ENCODE measurements around the gene SPATA21.

The SPATA21 gene

GRCh38 chr1:16385659-16386453 is 51.4 kb downstream of the SPATA21 start:
- TF ChIP-seq REST (IDR thresholded peaks at IDR 0.05; ENCODE audit: insufficient read depth in 1 of 2, low read depth in 2 of 2, low read length in 2 of 2) (no peak), TAF1 (IDR thresholded peaks at IDR 0.05; ENCODE audit: borderline replicate concordance, insufficient read depth, low read length) (no peak), FOXP2 (optimal IDR thresholded peaks at IDR 0.05; ENCODE audit: borderline replicate concordance, extremely low read depth, extremely low read length, insufficient read depth) (no peak), POLR2AphosphoS5 (IDR thresholded peaks at IDR 0.05; ENCODE audit: low read depth, low read length) (no peak), SIN3A (IDR thresholded peaks at IDR 0.05; ENCODE audit: borderline replicate concordance, insufficient read depth, low read length) (no peak)

- TF ChIP-seq TAF1 (IDR thresholded peaks at IDR 0.05; ENCODE audit: borderline replicate concordance, insufficient read depth, low read length), result no peak
- no peak for TF ChIP-seq SIN3A (IDR thresholded peaks at IDR 0.05; ENCODE audit: borderline replicate concordance, insufficient read depth, low read length)
- TF ChIP-seq REST (IDR thresholded peaks at IDR 0.05; ENCODE audit: insufficient read depth in 1 of 2, low read depth in 2 of 2, low read length in 2 of 2), result no peak
- no peak for TF ChIP-seq FOXP2 (optimal IDR thresholded peaks at IDR 0.05; ENCODE audit: borderline replicate concordance, extremely low read depth, extremely low read length, insufficient read depth)
- no peak for TF ChIP-seq POLR2AphosphoS5 (IDR thresholded peaks at IDR 0.05; ENCODE audit: low read depth, low read length)
Measured at GRCh38 chr1:16383888-16384287, 53.3 kb downstream of the SPATA21 start.

GRCh38 chr1:16380868-16381267 is 56.4 kb downstream of the SPATA21 start:
- TF ChIP-seq FOXP2 (optimal IDR thresholded peaks at IDR 0.05; ENCODE audit: borderline replicate concordance, extremely low read depth, extremely low read length, insufficient read depth), result no peak
- TF ChIP-seq REST (IDR thresholded peaks at IDR 0.05; ENCODE audit: insufficient read depth in 1 of 2, low read depth in 2 of 2, low read length in 2 of 2), result no peak
- TF ChIP-seq POLR2AphosphoS5 (IDR thresholded peaks at IDR 0.05; ENCODE audit: low read depth, low read length), result no peak
- TF ChIP-seq SIN3A (IDR thresholded peaks at IDR 0.05; ENCODE audit: borderline replicate concordance, insufficient read depth, low read length), result no peak
- TF ChIP-seq TAF1 (IDR thresholded peaks at IDR 0.05; ENCODE audit: borderline replicate concordance, insufficient read depth, low read length), result no peak

- TF ChIP-seq REST (IDR thresholded peaks at IDR 0.05; ENCODE audit: insufficient read depth in 1 of 2, low read depth in 2 of 2, low read length in 2 of 2) (no peak), TAF1 (IDR thresholded peaks at IDR 0.05; ENCODE audit: borderline replicate concordance, insufficient read depth, low read length) (no peak), POLR2AphosphoS5 (IDR thresholded peaks at IDR 0.05; ENCODE audit: low read depth, low read length) (no peak), SIN3A (IDR thresholded peaks at IDR 0.05; ENCODE audit: borderline replicate concordance, insufficient read depth, low read length) (no peak), FOXP2 (optimal IDR thresholded peaks at IDR 0.05; ENCODE audit: borderline replicate concordance, extremely low read depth, extremely low read length, insufficient read depth) (no peak)
Measured at GRCh38 chr1:16378443-16378842, 58.8 kb downstream of the SPATA21 start.

Measured in PFSK-1 (cell line).